Measurements from ENCODE around the gene LGI2. TPM values are rescaled to one million over a fixed set of nuclear protein-coding genes. Genes with fewer than 3 reads are reported as not detected.

LGI2 gene
- total and polyA plus RNA-seq, 2 experiments from 2014 or later, result 0.63 to 8.0 TPM

GRCh38 chr4:24973747-24974601 lies 56.8 kb downstream of the LGI2 start:
- ATAC-seq (peak; percentile 46; the same call in 2 of the 3 replicates), DNase-seq (ENCODE audit: low spot score) (no peak)

GRCh38 chr4:24973404-24973746 lies 57.4 kb downstream of the LGI2 start:
- Mint-ChIP-seq H3K27me3 (ENCODE audit: insufficient read depth, low read depth, poor library complexity) (no peaks in the 10 kb centered on the region), H3K27ac (no peak overlapping the region), H3K9me3 (no peaks in the 10 kb centered on the region), H3K4me1 (no peaks in the 10 kb centered on the region; the same call in 2 of the 3 replicates), H3K4me3 (no peak overlapping the region), H3K36me3 (ENCODE audit: low read depth) (no peaks in the 10 kb centered on the region)
- H3F3A ChIP-seq (replicated peaks; ENCODE audit: low read depth), result no peaks in the 10 kb centered on the region
- H2AFZ ChIP-seq, result peak overlapping the region; percentile 95; the same call in 1 of the 2 replicates
- no peak overlapping the region for H3K27ac ChIP-seq (ENCODE audit: low read depth)
- H3K79me2 ChIP-seq (replicated peaks; ENCODE audit: insufficient read depth), result no peaks in the 10 kb centered on the region
- H3K9me2 ChIP-seq (ENCODE audit: insufficient read depth), result 0 out of 2 replicates have a peak, but pooled peaks cover 3% of the 10 kb centered on the region
- no peak overlapping the region for H3K4me2 ChIP-seq
- H3K27me3 ChIP-seq (ENCODE audit: insufficient read depth), result no peaks in the 10 kb centered on the region
- H3K4me3 ChIP-seq, result no peak overlapping the region
- ATAC-seq (no peak), DNase-seq (ENCODE audit: low spot score) (no peak)
- no peaks in the 10 kb centered on the region for H3K4me1 ChIP-seq (ENCODE audit: insufficient read depth)
- H4K20me1 ChIP-seq (replicated peaks; ENCODE audit: insufficient read depth), result no peaks in the 10 kb centered on the region
- no peaks in the 10 kb centered on the region for H3K36me3 ChIP-seq (ENCODE audit: insufficient read depth)
- no peak for TF ChIP-seq ZNF114 (CRISPR knock-in tag; IDR thresholded peaks at IDR 0.05)
- TF ChIP-seq ZNF462 (CRISPR knock-in tag; IDR thresholded peaks at IDR 0.05), result no peak
- no peak for TF ChIP-seq REST (IDR thresholded peaks at IDR 0.05; ENCODE audit: unreplicated experiment)
- no peak for TF ChIP-seq CTCF (conservative IDR thresholded peaks at IDR 0.05; ENCODE audit: low read depth in 2 of 2)
- TF ChIP-seq JUNB (IDR thresholded peaks at IDR 0.05; ENCODE audit: unreplicated experiment), result no peak
- no peak for TF ChIP-seq ZNF331 (CRISPR knock-in tag; IDR thresholded peaks at IDR 0.05; ENCODE audit: low read depth)
- TF ChIP-seq EZH2phosphoT487 (IDR thresholded peaks at IDR 0.05; ENCODE audit: unreplicated experiment), result no peak

More at GRCh38 chr4:24973747-24974601, 56.8 kb downstream of the LGI2 start:
- TF ChIP-seq STAT1 (IDR thresholded peaks at IDR 0.05; ENCODE audit: unreplicated experiment) (no peak), EZH2 (IDR thresholded peaks at IDR 0.05; ENCODE audit: low read depth, unreplicated experiment) (no peak), CREB1 (CRISPR knock-in tag; IDR thresholded peaks at IDR 0.05; ENCODE audit: low read depth) (no peak), NANOG (IDR thresholded peaks at IDR 0.05; ENCODE audit: borderline replicate concordance) (no peak)
- Histone ChIP-seq H3K4me2 (no peak overlapping the region), H3K79me2 (replicated peaks; ENCODE audit: insufficient read depth) (no peaks in the 10 kb centered on the region), H3K4me1 (ENCODE audit: insufficient read depth) (no peaks in the 10 kb centered on the region), H3K27ac (ENCODE audit: low read depth) (no peak overlapping the region), H2AFZ (peak overlapping the region; percentile 95), H3F3A (replicated peaks; ENCODE audit: low read depth) (no peaks in the 10 kb centered on the region), H3K9me2 (ENCODE audit: insufficient read depth) (0 out of 2 replicates have a peak, but pooled peaks cover 3% of the 10 kb centered on the region), H4K20me1 (replicated peaks; ENCODE audit: insufficient read depth) (no peaks in the 10 kb centered on the region), H3K27me3 (ENCODE audit: insufficient read depth) (no peaks in the 10 kb centered on the region), H3K4me3 (no peak overlapping the region), H3K36me3 (ENCODE audit: insufficient read depth) (no peaks in the 10 kb centered on the region)
- no peaks in the 10 kb centered on the region for H3K9me3 Mint-ChIP-seq
- H3K27me3 Mint-ChIP-seq (ENCODE audit: insufficient read depth, low read depth, poor library complexity), result no peaks in the 10 kb centered on the region
- no peaks in the 10 kb centered on the region; the same call in 2 of the 3 replicates for H3K4me1 Mint-ChIP-seq
- no peak overlapping the region for H3K4me3 Mint-ChIP-seq
- H3K36me3 Mint-ChIP-seq (ENCODE audit: low read depth), result no peaks in the 10 kb centered on the region
- H3K27ac Mint-ChIP-seq, result no peak overlapping the region
